ENCODE results near the gene C1orf21. TPM values are rescaled to one million over a fixed set of nuclear protein-coding genes. Genes with fewer than 3 reads are reported as not detected.
A peak's percentile ranks its signal among the peaks of the same experiment; 100 is the strongest.

Gene C1orf21
- total RNA-seq, 2 experiments from 2014 or later, result 2.6 to 6.1 TPM

GRCh38 chr1:184569106-184569505, 182.3 kb downstream of the C1orf21 start:
- ATAC-seq, result no peak
- no peak overlapping the region for H3K27ac Mint-ChIP-seq
- ChIA-PET POLR2A (no interaction called here), CTCF (no interaction called here)
- no peak for DNase-seq
- H3K27me3 Mint-ChIP-seq, result peaks cover 2% of the 10 kb centered on the region
- no peaks in the 10 kb centered on the region for H3K4me1 Mint-ChIP-seq
- no peak overlapping the region for H3K4me3 Mint-ChIP-seq
- intact Hi-C loops (cut with DNase I, micrococcal nuclease), result no loop called here
- H3K9me3 Mint-ChIP-seq (ENCODE audit: low read depth), result no peaks in the 10 kb centered on the region
- H3K36me3 Mint-ChIP-seq (ENCODE audit: low read depth), result no peaks in the 10 kb centered on the region

DNA sequence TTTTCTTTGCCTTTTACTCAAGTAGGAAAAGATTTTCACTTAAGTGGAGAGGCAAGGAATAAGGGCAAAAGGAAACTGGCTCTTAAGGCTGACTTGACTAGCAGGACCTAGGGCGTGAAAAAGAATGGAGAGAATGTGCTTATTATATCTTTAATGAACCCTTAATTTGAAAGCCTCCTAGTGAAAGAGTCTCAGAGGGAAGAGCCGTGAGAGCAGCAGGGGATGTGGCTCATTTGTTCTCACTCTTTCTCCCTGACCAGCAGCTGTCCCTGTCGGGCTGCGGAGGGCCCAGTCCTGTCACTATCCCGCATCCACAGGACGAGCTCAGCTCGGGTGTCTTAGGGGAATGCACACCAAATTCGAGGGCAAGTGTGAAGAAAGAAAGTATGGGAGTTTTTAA, 187.8 kb downstream of the C1orf21 start:
- ChIA-PET POLR2A (no interaction called here), CTCF (no interaction called here)
- Mint-ChIP-seq H3K36me3 (ENCODE audit: low read depth) (no peaks in the 10 kb centered on the region), H3K4me1 (no peaks in the 10 kb centered on the region), H3K27me3 (peaks cover 1% of the 10 kb centered on the region), H3K27ac (no peak overlapping the region), H3K9me3 (ENCODE audit: low read depth) (no peaks in the 10 kb centered on the region), H3K4me3 (no peak overlapping the region)
- no peak for ATAC-seq
- DNase-seq, result no peak
- intact Hi-C loops (cut with DNase I, micrococcal nuclease), result no loop called here

GRCh38 chr1:184576822-184577221, 190.0 kb downstream of the C1orf21 start:
- Mint-ChIP-seq H3K36me3 (ENCODE audit: low read depth) (no peaks in the 10 kb centered on the region), H3K4me1 (no peaks in the 10 kb centered on the region), H3K4me3 (no peak overlapping the region), H3K27ac (no peak overlapping the region), H3K9me3 (ENCODE audit: low read depth) (peaks cover 6% of the 10 kb centered on the region), H3K27me3 (no peaks in the 10 kb centered on the region)
- intact Hi-C loops (cut with DNase I, micrococcal nuclease), result no loop called here
- ATAC-seq (no peak), DNase-seq (no peak)
- CTCF ChIA-PET, result no interaction called here
- POLR2A ChIA-PET, result no interaction called here

DNA sequence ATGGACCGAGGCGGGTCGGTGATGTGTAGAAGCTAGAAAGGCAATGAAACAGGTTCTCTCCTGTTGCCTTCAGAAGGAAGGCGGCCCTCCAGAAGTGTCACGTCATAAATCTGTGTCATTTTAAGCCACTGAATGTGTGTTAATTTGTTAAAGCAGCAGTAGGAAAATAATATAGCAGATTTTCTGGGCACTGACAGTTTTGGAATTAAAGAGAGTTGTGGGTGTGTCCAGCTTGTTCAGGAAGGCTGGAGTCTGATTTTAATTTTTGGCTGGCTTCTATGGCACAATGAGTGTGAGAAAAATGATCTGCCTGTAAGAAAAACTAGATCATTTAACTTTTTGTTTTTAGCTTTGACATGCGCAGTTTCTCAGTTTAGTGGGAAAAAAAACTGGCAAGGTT, 190.5 kb downstream of the C1orf21 start:
- no peaks in the 10 kb centered on the region for H3K27me3 Mint-ChIP-seq
- intact Hi-C loops (cut with DNase I, micrococcal nuclease), result no loop called here
- no peak for DNase-seq
- H3K27ac Mint-ChIP-seq, result no peak overlapping the region
- H3K4me1 Mint-ChIP-seq, result no peaks in the 10 kb centered on the region
- ATAC-seq, result no peak
- H3K36me3 Mint-ChIP-seq (ENCODE audit: low read depth), result no peaks in the 10 kb centered on the region
- H3K9me3 Mint-ChIP-seq (ENCODE audit: low read depth), result peaks cover 6% of the 10 kb centered on the region
- POLR2A ChIA-PET, result no interaction called here
- no peak overlapping the region for H3K4me3 Mint-ChIP-seq
- CTCF ChIA-PET, result no interaction called here

GRCh38 chr1:184582411-184582810, 195.6 kb downstream of the C1orf21 start:
- intact Hi-C loops (cut with DNase I, micrococcal nuclease), result no loop called here
- ChIA-PET POLR2A (no interaction called here), CTCF (interaction anchor here (1.0 kb wide), 1 partner anchor 88 kb away, joined by 3 read pairs; no protein-coding TSS in a partner anchor)

GRCh38 chr1:184583849-184584248, 197.0 kb downstream of the C1orf21 start:
- Mint-ChIP-seq H3K4me1 (no peaks in the 10 kb centered on the region), H3K9me3 (ENCODE audit: low read depth) (peaks cover 6% of the 10 kb centered on the region)

More at GRCh38 chr1:184582411-184582810, 195.6 kb downstream of the C1orf21 start:
- H3K27me3 Mint-ChIP-seq, result peaks cover 6% of the 10 kb centered on the region
- DNase-seq (no peak), ATAC-seq (no peak)
- H3K4me3 Mint-ChIP-seq, result no peak overlapping the region
- no peaks in the 10 kb centered on the region for H3K4me1 Mint-ChIP-seq
- no peak overlapping the region for H3K27ac Mint-ChIP-seq
- H3K9me3 Mint-ChIP-seq (ENCODE audit: low read depth), result peaks cover 6% of the 10 kb centered on the region
- no peaks in the 10 kb centered on the region for H3K36me3 Mint-ChIP-seq (ENCODE audit: low read depth)

GRCh38 chr1:184588701-184589100, 201.9 kb downstream of the C1orf21 start:
- Mint-ChIP-seq H3K9me3 (ENCODE audit: low read depth) (no peaks in the 10 kb centered on the region), H3K36me3 (ENCODE audit: low read depth) (no peaks in the 10 kb centered on the region), H3K27ac (no peak overlapping the region), H3K4me1 (no peaks in the 10 kb centered on the region), H3K27me3 (peaks cover 6% of the 10 kb centered on the region), H3K4me3 (no peak overlapping the region)
- ATAC-seq (no peak), DNase-seq (no peak)
- ChIA-PET POLR2A (no interaction called here), CTCF (no interaction called here)
- intact Hi-C loops (cut with DNase I, micrococcal nuclease), result no loop called here

More at GRCh38 chr1:184583849-184584248, 197.0 kb downstream of the C1orf21 start:
- intact Hi-C loops (cut with DNase I, micrococcal nuclease), result no loop called here
- no peak for DNase-seq
- no peak overlapping the region for H3K4me3 Mint-ChIP-seq
- ATAC-seq, result no peak
- CTCF ChIA-PET, result no interaction called here
- no peaks in the 10 kb centered on the region for H3K36me3 Mint-ChIP-seq (ENCODE audit: low read depth)
- H3K27ac Mint-ChIP-seq, result no peak overlapping the region
- POLR2A ChIA-PET, result no interaction called here
- peaks cover 6% of the 10 kb centered on the region for H3K27me3 Mint-ChIP-seq

DNA sequence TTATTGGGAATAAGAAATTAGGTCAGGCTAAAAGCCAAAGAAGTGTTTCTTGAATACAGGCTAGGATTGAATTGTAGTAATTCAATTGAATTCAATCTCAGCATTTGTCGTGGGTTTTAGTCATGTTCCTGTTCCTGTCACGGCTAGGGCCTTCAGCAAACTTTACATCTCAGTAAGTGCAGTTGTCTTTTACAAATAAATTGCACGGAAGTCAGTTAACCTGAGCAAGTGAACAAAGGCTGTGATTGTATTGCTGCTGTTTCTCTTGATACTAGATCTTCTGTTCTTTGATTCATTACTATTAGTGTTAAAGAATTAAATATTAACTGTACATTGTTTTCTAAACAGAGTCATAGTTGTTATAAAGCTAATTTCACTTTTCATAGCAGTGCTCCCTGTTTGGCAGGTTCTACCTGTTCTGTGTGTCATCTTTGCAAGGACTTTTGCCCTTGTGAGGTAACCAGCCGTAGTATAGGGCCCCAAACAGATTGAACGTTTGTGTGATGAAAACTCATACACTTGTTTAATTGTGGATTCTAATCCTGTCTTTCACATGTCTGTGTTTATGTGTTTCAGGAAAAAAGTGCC, 203.4 kb downstream of the C1orf21 start:
- intact Hi-C loops (cut with DNase I, micrococcal nuclease), result no loop called here
- Mint-ChIP-seq H3K4me3 (no peak overlapping the region), H3K9me3 (ENCODE audit: low read depth) (no peaks in the 10 kb centered on the region), H3K27ac (no peak overlapping the region), H3K27me3 (peaks cover 6% of the 10 kb centered on the region), H3K4me1 (no peaks in the 10 kb centered on the region), H3K36me3 (ENCODE audit: low read depth) (no peaks in the 10 kb centered on the region)
- ATAC-seq (no peak), DNase-seq (no peak)
- CTCF ChIA-PET, result interaction anchor here (0.6 kb wide), 1 partner anchor 33 kb away, joined by 3 read pairs; no protein-coding TSS in a partner anchor
- POLR2A ChIA-PET, result no interaction called here

GRCh38 chr1:184593597-184593996, 206.8 kb downstream of the C1orf21 start:
- no peaks in the 10 kb centered on the region for H3K4me1 Mint-ChIP-seq
- H3K36me3 Mint-ChIP-seq (ENCODE audit: low read depth), result no peaks in the 10 kb centered on the region
- ATAC-seq, result no peak
- H3K27me3 Mint-ChIP-seq, result no peaks in the 10 kb centered on the region
- ChIA-PET POLR2A (no interaction called here), CTCF (no interaction called here)
- no peak overlapping the region for H3K27ac Mint-ChIP-seq
- no peak for DNase-seq
- no peak overlapping the region for H3K4me3 Mint-ChIP-seq
- intact Hi-C loops (cut with DNase I, micrococcal nuclease), result no loop called here
- no peaks in the 10 kb centered on the region for H3K9me3 Mint-ChIP-seq (ENCODE audit: low read depth)

GRCh38 chr1:184595596-184595995, 208.8 kb downstream of the C1orf21 start:
- Mint-ChIP-seq H3K9me3 (ENCODE audit: low read depth) (no peaks in the 10 kb centered on the region), H3K4me3 (no peak overlapping the region), H3K27ac (no peak overlapping the region), H3K4me1 (no peaks in the 10 kb centered on the region), H3K27me3 (no peaks in the 10 kb centered on the region), H3K36me3 (ENCODE audit: low read depth) (no peaks in the 10 kb centered on the region)
- CTCF ChIA-PET, result no interaction called here
- intact Hi-C loops (cut with DNase I, micrococcal nuclease), result no loop called here
- ATAC-seq (peak; percentile 39), DNase-seq (no peak)
- POLR2A ChIA-PET, result no interaction called here

DNA sequence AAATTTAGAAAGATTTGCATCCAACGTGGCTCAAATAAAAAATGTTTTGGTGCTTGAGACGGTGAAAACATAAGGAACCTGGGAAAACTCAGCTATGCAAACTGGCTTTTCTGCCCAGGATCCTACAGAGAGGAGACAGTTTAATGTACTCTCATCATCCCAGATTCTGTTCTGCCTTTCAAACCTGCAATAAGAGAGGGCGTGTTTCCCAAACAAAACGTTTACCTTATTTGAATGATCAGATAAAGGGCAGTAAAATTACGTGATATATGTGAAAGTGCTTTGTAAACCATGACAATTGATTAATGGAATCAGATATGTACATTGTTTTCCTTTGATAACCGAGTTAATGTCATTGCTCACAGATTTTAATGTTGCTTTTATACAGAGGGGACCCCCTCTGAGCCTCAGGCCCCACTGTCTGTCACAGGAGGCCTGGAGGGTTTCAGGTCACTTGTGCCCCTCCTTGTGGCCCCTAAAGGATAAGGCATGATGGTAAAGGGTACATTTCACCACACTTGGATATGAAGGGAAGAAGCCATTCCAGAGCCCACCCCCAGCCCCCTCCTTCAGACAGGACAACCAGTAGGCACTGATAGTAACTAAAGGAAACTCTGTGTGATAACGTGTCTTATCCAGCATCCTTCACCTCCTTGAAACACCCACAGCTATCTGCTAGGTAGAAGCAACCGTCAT, 210.3 kb downstream of the C1orf21 start:
- Mint-ChIP-seq H3K27ac (no peak overlapping the region), H3K9me3 (ENCODE audit: low read depth) (no peaks in the 10 kb centered on the region), H3K4me1 (no peaks in the 10 kb centered on the region), H3K4me3 (no peak overlapping the region), H3K36me3 (ENCODE audit: low read depth) (no peaks in the 10 kb centered on the region), H3K27me3 (no peaks in the 10 kb centered on the region)
- POLR2A ChIA-PET, result no interaction called here
- CTCF ChIA-PET, result interaction anchor here (0.7 kb wide), 1 partner anchor 88 kb away, joined by 3 read pairs; no protein-coding TSS in a partner anchor
- no peak for DNase-seq
- intact Hi-C loops (cut with DNase I, micrococcal nuclease), result no loop called here
- ATAC-seq, result no peak

GRCh38 chr1:184597650-184598357, 211.0 kb downstream of the C1orf21 start:
- H3K36me3 Mint-ChIP-seq (ENCODE audit: low read depth), result no peaks in the 10 kb centered on the region
- H3K27me3 Mint-ChIP-seq, result no peaks in the 10 kb centered on the region
- H3K4me1 Mint-ChIP-seq, result no peaks in the 10 kb centered on the region
- DNase-seq (no peak), ATAC-seq (no peak)
- POLR2A ChIA-PET, result no interaction called here
- H3K4me3 Mint-ChIP-seq, result no peak overlapping the region
- CTCF ChIA-PET, result no interaction called here
- no peak overlapping the region for H3K27ac Mint-ChIP-seq
- H3K9me3 Mint-ChIP-seq (ENCODE audit: low read depth), result no peaks in the 10 kb centered on the region
- intact Hi-C loops (cut with DNase I, micrococcal nuclease), result no loop called here

All from activated CD4-positive, alpha-beta T cell treated with anti-CD3 and anti-CD28 coated beads for 36 hours (primary cell).